HG03103 (cell line): ENCODE data around the gene SMIM45.

Experiments
- ATAC-seq: cut with Tn5 transposase; IDR thresholded peaks from one replicate; pipeline ENCODE4 v1.9.1; 2021; ENCODE audit warnings: low read depth; ENCODE audit not compliant: unreplicated experiment

SMIM45 gene

GRCh38 chr22:41915035-41915785 lies 36.7 kb upstream of the SMIM45 start, which contains the start of gene SHISA8:
Gene SHISA8, minus strand, starts transcription at chr22:41915074. Its CDS starts 407 bp downstream, at chr22:41914667.
- no peak for ATAC-seq

DNA sequence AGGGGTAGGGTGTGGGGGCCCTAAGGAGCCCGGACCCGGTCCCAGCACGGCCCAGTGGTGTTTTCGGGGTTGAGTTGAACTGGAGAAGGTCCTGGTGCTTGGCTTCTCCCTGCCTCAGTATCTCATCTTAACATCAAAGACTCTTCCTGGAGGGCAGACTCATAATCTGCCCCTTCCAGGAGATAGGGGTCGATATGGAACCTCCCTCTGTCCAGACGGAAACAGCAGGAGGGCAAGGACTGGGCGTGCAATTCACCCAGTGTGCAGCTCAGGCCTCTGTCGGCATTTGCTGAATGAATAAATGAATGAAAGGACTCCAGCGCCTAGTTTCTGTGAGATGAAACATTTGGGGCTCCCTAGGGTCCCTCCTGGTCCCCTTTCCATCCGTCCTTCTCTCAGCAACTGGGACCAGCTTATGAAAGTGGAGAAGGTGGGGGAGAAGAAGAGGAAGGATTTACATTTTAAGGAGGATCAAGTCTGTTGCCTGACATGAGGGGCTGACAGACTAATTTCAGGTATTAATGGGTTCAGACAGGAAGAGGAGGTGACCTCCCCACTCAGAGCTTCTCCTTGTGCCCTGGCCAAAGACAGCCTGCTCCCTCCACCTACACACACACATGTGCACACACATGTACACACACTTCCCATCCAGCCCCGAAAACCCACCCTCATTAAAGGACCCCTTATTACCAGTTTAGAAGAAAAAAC lies 36.0 kb upstream of the SMIM45 start:
- no peak for ATAC-seq

- ATAC-seq: no peak
Measured at GRCh38 chr22:41916745-41917358, 35.1 kb upstream of the SMIM45 start.

- no peak for ATAC-seq
Measured at GRCh38 chr22:41917375-41917902, 34.5 kb upstream of the SMIM45 start.

GRCh38 chr22:41917903-41918791 lies 33.8 kb upstream of the SMIM45 start:
- ATAC-seq: no peak

- peak; percentile 32 for ATAC-seq
Measured at GRCh38 chr22:41919357-41920224, 32.4 kb upstream of the SMIM45 start.

DNA sequence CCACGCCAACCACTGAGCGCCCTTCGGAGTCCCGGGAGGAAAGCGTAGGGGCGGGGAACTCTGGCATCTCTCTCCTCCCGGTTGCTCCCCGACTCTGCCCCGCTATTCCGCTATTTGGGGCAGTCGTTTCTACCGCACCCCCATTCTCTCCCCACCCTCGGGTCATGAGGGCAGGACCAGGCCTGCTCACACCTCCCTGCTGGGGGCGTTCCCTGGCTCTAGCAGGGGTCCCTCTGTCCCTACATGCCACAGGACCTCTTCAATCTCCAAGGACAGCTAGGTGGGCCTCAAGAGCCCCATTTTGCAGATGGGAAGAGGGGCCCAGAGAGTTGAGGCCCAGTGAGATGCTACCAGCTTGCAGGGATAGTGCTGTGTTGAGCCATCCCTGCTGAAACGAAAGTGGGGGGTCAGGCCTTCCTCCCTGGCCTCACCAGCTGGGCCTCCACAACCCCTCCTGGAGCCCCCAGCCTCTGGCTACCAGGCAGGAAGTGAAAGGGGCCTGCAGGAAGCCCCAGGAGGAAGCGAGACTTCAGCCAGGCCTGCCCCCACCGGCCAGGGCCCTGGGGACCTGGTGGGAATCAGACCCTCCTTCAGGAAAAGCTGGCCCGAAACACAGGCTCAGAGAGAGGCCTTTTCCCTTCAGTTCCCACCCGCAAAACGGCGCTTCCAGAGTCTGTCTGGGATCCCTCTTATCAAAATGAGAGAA lies 31.5 kb upstream of the SMIM45 start:
- ATAC-seq: peak; percentile 20

- no peak for ATAC-seq
Measured at GRCh38 chr22:41922328-41922727, 29.6 kb upstream of the SMIM45 start.

DNA sequence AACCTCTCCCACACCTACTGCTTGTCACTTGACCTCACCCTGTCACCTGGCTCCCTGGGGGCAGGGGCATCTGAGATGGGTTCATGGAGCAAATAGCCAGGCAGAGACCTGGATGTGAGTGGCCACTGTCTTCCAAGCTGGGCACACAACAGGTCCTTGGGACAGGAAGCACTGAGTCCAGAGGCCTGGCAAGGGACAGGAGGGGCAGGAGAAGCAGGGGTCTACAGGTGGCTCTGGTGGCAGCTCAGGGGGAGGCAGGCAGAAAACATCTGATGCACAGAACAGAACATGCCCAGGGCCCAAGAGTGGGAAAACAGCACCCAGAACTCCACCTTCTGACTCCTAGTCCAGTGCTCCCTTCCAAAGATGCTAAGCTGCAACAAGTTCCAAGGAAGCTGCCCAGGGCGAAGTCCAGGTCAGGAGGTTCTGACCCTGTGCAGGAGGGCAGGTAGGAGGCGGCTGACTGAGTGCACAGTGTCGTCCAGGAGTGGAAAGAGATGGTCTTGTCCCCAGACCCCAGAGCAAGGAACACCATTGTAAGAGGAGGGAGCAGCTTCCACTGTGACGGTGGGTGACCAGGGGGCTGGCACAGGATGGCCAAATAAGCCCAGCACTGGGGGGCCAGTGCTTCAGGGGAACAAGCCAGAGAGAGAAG lies 28.9 kb upstream of the SMIM45 start:
- ATAC-seq: no peak

DNA sequence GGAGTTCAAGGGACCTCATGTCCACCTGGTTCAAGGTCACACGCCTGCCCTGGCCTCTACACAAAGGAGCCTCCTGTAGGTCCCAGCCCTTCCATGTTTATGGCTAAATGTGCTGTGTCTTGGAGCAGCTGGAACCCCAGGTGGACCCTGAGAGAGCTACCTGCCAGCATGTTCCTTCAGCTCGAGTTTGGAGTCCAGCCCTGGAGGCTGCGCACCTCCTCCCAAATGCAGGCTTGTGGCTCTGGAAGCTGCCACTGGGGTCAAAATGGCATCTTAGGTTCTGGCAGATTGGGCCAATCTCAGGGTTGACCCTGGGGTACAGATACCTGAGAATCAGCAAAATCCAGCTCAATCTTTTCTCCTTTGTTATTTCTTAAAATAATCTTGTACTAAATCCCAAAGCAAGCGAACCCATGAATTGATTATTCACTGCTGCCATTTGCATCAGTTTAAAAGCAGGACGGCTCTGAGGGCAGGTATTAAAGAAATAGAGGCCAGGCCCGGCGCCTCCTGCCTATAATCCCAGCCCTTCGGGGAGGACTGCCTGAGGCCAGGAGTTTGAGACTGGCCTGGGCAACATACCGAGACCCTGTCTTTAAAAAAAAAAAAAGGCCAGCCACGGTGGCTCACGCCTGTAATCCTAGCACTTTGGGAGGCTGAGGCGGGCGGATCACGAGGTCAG lies 28.2 kb upstream of the SMIM45 start:
- ATAC-seq: no peak

DNA sequence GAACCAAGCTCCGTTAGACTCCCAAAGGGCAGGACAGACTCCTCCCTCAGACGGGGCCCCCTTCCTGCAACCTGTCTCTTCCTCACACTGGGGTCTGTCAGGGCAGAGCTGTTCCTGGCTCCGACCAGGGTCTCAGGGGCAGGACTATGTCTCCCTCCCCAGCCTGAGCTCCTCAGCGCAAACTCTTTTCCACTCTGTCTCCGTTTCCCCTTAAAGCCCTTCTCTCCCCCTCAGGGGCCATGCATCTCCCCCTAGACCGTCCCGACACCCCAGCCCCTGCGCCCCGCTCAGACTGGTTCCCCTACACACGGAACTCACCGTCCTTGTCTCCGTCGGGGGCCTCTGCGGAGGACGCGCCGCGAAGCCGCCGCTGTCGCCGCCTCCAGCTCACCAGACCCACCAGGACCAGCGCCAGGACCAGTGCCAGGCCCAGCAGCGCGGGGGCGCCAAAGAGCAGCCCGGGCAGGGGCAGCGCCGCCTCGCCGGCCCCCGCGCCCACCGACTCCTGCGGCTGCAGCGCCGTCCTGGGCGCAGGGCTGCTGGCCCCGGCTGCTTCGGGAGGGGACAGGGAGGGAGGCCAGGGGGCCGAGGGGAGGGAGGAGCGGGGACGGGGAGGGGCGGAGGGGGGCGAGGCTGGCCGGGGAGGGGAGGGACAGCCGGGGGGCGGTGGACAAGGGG lies 26.0 kb upstream of the SMIM45 start:
- ATAC-seq: peak; percentile 36

GRCh38 chr22:41927813-41928212 lies 24.1 kb upstream of the SMIM45 start:
- ATAC-seq: no peak

GRCh38 chr22:41928593-41929417 lies 23.1 kb upstream of the SMIM45 start:
- ATAC-seq: no peak

DNA sequence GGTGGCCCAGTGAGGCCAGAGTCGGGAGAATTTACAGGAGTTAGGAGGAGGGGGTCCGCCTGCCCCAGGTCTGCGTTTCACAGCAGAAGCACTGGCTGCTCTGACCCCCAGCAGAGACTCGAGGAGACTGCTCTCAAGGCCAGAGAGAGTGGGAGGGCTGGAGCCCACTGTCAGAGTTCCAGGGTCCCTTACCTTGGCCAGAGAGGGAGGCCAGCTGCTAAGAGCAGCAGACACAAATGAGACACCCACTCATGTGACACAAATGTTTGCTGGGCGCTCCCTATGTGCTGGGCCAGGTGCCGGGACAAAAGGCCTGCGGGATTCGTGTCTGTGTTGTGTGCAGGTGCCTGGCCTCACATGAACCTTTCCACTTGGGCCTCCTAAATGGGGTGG lies 22.5 kb upstream of the SMIM45 start:
- ATAC-seq: no peak

- no peak for ATAC-seq
Measured at GRCh38 chr22:41931701-41932269, 20.2 kb upstream of the SMIM45 start.

DNA sequence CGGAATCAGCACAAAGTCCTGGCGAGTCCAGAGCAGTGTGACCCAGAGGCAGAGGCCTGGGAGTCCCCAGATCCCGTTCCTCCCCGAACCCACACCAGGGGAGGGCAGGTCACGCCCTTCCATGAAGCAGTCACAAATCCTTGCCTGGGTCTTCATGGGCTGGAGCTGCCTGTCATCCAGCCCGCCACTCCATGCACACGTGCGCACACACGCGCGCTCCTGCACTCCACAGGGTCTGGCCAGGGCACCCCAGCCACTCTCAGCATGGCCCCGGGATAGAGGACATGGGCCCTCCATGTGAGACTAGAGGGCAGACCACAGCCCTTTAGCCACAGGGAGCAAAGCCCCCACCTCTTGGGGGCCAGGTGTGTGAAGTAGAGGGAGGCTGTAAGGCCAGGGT lies 19.6 kb upstream of the SMIM45 start:
- no peak for ATAC-seq
